ENCODE measurements around the gene HIVEP3.

- TF ChIP-seq CTCF (tag by site-specific recombination; IDR thresholded peaks at IDR 0.05): no peak
- no peak for TF ChIP-seq ZBTB21 (tag by site-specific recombination; IDR thresholded peaks at IDR 0.05)
- no peak for TF ChIP-seq ZSCAN5A (tag by site-specific recombination; IDR thresholded peaks at IDR 0.05)
- no peak for TF ChIP-seq REPIN1 (tag by site-specific recombination; IDR thresholded peaks at IDR 0.05; ENCODE audit: low read depth)
- TF ChIP-seq PRDM6 (tag by site-specific recombination; IDR thresholded peaks at IDR 0.05): no peak
- TF ChIP-seq ZNF623 (tag by site-specific recombination; IDR thresholded peaks at IDR 0.05): no peak
- no peak for TF ChIP-seq ZNF133 (tag by site-specific recombination; IDR thresholded peaks at IDR 0.05)
- no peak for TF ChIP-seq ZNF488 (tag by site-specific recombination; IDR thresholded peaks at IDR 0.05)
- TF ChIP-seq HOXC10 (CRISPR knock-in tag; IDR thresholded peaks at IDR 0.05): no peak
- TF ChIP-seq ZNF24 (tag by site-specific recombination; IDR thresholded peaks at IDR 0.05): no peak
- TF ChIP-seq ZSCAN4 (tag by site-specific recombination; IDR thresholded peaks at IDR 0.05): no peak
- no peak for TF ChIP-seq ATF2 (tag by site-specific recombination; IDR thresholded peaks at IDR 0.05; ENCODE audit: low read depth)
- no peak for TF ChIP-seq REST (tag by site-specific recombination; IDR thresholded peaks at IDR 0.05)
- no peak for TF ChIP-seq ZNF18 (tag by site-specific recombination; IDR thresholded peaks at IDR 0.05)
Observed at GRCh38 chr1:41629141-41629540, 289.6 kb downstream of the HIVEP3 start.

Data from HEK293 (cell line).